Pancreas (tissue), 10 donors: Measurements from ENCODE around the gene CRY1. TPM values are rescaled to one million over a fixed set of nuclear protein-coding genes. Genes with fewer than 3 reads are reported as not detected.
"Not testable (repeated sequence)": the region's sequence is repeated elsewhere in the genome, so short reads cannot be mapped to it uniquely, and the experiment has no call there.

Experiments used
- ATAC-seq, 4 donors: fragments of 200-7000 bp; cut with Tn5 transposase; one replicate each; pipeline versions ENCODE4 v1.8.0 to v1.9.1; 2020; ENCODE audit warnings: mild to moderate bottlenecking in 4 of 4, moderate library complexity in 4 of 4
- DNase-seq, 6 donors: peaks; one replicate each; pipeline ENCODE4 v3.0.0-alpha.2; 2020
- FAIRE-seq: peaks from 2 replicates; lab custom pipeline; 2012; peaks lifted over from hg19 to GRCh38; lab: Jason Lieb, UNC
- H3K27ac ChIP-seq, 4 donors: fragments of 200-600 bp; sonication (generic); 1 replicate in 3 of 4; 2 replicates in 1 of 4; pipeline versions ENCODE4 v1.5.0 to v1.8.0; 2020
- H3K27me3 ChIP-seq, 4 donors: fragments of 200-600 bp; one replicate each; pipeline ENCODE4 v1.8.0; 2021
- H3K36me3 ChIP-seq, 3 donors: fragments of 200-600 bp; sonication (generic) in 1 of 3; one replicate each; pipeline versions ENCODE4 v1.5.0 to v1.8.0; 2020 to 2021
- H3K4me1 ChIP-seq, 3 donors: fragments of 200-600 bp; one replicate each; pipeline ENCODE4 v1.8.0; 2021
- H3K4me3 ChIP-seq, 4 donors: fragments of 200-600 bp; sonication (generic) in 2 of 4; one replicate each; pipeline versions ENCODE4 v1.5.0 to v1.8.0; 2020 to 2021
- H3K9me3 ChIP-seq, 4 donors: fragments of 200-600 bp; one replicate each; pipeline ENCODE4 v1.8.0; 2021
- CTCF ChIP-seq, 4 donors: fragments of 200-600 bp; sonication (generic) in 3 of 4; IDR thresholded peaks; one replicate each; pipeline versions ENCODE4 v1.5.0 to v1.8.0; 2021; ENCODE audit warnings: antibody characterized with exemption in 4 of 4
- WGBS, 2 donors: extraction: QIAGEN DNeasy Blood & Tissue Kit; methylation state at CpG; one replicate each; pipeline ENCODE4 v1.1.7; 2013; 5-methylcytosine and 5-hydroxymethylcytosine counted together
- intact Hi-C, 3 donors: fragments of 100-400 bp; cut with DNase I; formaldehyde crosslinking; loops; one replicate each; pipeline versions ENCODE4 v1.11.1 to v1.14.2; 2022
- polyA plus RNA-seq, 2 donors: library from polyadenylated mRNA; stranded (reverse); fragments of 200-250 nt; gene quantifications; one replicate each; pipeline ENCODE4 v1.2.3, GENCODE V29; 2013
- total RNA-seq, 6 donors: library from RNA; stranded (reverse); fragmentation: NEBNext Ultra II Directional in 4 of 6; extraction: Animal tissue kit (Norgen Biotek cat#: 25700) in 4 of 6; gene quantifications; one replicate each; pipeline versions ENCODE4 v1.2.1 to v1.2.4, GENCODE V29; 2021 to 2023
- donor health status: healthy with polysubstance abuse.
- donor health status: DM: no; HTN: no; CAD: no; lungs with moderate emphysema.
- donor health status: DM: no; HTN: no; CAD: no.
- donor health status: control.
- donor health status: control.
- donor health status: Bipolar disorder and iron deficiency.
- donor health status: DM: yes; HTN: yes; CAD: no.
- donor health status: DM: no; HTN: no; CAD: no.
- donor health status: DM: no; HTN: no; CAD: no.
- donor health status: DM: yes; HTN: yes; CAD: no.

CRY1 gene
- total and polyA plus RNA-seq, 8 donors = 5.3 to 11.5 (median 8.1) TPM

GRCh38 chr12:107109726-107110719, 16.7 kb upstream of the CRY1 start:
- WGBS, 2 donors = 58 to 61% methylated on average over 12 of the region's 12 CpGs
- Histone ChIP-seq H3K4me1 (no peaks in the 10 kb centered on the region), H3K27me3 (no peaks in the 10 kb centered on the region), H3K4me3 (no peak overlapping the region), H3K27ac (no peak overlapping the region), H3K36me3 (no peaks in the 10 kb centered on the region), H3K9me3 (no peaks in the 10 kb centered on the region)
- no peak for TF ChIP-seq CTCF (IDR thresholded peaks at IDR 0.05)
- ATAC-seq (peak in 1 of 4 donors; percentile 25), FAIRE-seq (no peak), DNase-seq (no peak)
- intact Hi-C loops = no loop called here

GRCh38 chr12:107108995-107109508, 15.7 kb upstream of the CRY1 start:
- 76 to 81% methylated on average over 8 of the region's 8 CpGs for WGBS, 2 donors
- DNase-seq (no peak), ATAC-seq (no peak), FAIRE-seq (no peak)
- intact Hi-C loops = no loop called here
- H3K27me3 ChIP-seq = no peaks in the 10 kb centered on the region
- no peak overlapping the region for H3K4me3 ChIP-seq
- TF ChIP-seq CTCF (IDR thresholded peaks at IDR 0.05) = no peak
- no peaks in the 10 kb centered on the region for H3K36me3 ChIP-seq
- H3K4me1 ChIP-seq = no peaks in the 10 kb centered on the region
- H3K9me3 ChIP-seq = no peaks in the 10 kb centered on the region
- H3K27ac ChIP-seq = no peak overlapping the region

GRCh38 chr12:107108366-107108765, 15.0 kb upstream of the CRY1 start:
- not testable (repeated sequence) for ATAC-seq
- 95 to 96% methylated on average over 1 of the region's 1 CpG for WGBS, 2 donors

GRCh38 chr12:107107381-107107780, 14.0 kb upstream of the CRY1 start:
- Histone ChIP-seq H3K4me1 (no peaks in the 10 kb centered on the region), H3K27me3 (no peaks in the 10 kb centered on the region), H3K36me3 (no peaks in the 10 kb centered on the region), H3K27ac (no peak overlapping the region), H3K4me3 (no peak overlapping the region), H3K9me3 (no peaks in the 10 kb centered on the region)
- DNase-seq = no peak
- no peak for FAIRE-seq
- 34 to 38% methylated on average over 4 of the region's 4 CpGs for WGBS, 2 donors
- no peak for TF ChIP-seq CTCF (IDR thresholded peaks at IDR 0.05)
- no peak for ATAC-seq
- intact Hi-C loops = no loop called here

More at GRCh38 chr12:107108366-107108765, 15.0 kb upstream of the CRY1 start:
- H3K9me3 ChIP-seq, H3K27ac ChIP-seq, DNase-seq, H3K36me3 ChIP-seq, H3K4me3 ChIP-seq, FAIRE-seq, H3K27me3 ChIP-seq, H3K4me1 ChIP-seq, intact Hi-C loops: not testable (repeated sequence)

- Histone ChIP-seq H3K27me3 (no peaks in the 10 kb centered on the region), H3K4me3 (no peak overlapping the region), H3K9me3 (no peaks in the 10 kb centered on the region), H3K4me1 (no peaks in the 10 kb centered on the region), H3K27ac (no peak overlapping the region), H3K36me3 (no peaks in the 10 kb centered on the region)
- FAIRE-seq = no peak
- intact Hi-C loops = no loop called here
- WGBS, 2 donors = 43 to 49% methylated on average over 5 of the region's 5 CpGs
- ATAC-seq = no peak
- no peak for DNase-seq
- no peak for TF ChIP-seq CTCF (IDR thresholded peaks at IDR 0.05)
Measured at GRCh38 chr12:107106241-107107025, 13.1 kb upstream of the CRY1 start.
